ENCODE results near the gene PCDHGB2. TPM values are rescaled to one million over a fixed set of nuclear protein-coding genes. Genes with fewer than 3 reads are reported as not detected.

The PCDHGB2 gene
- total RNA-seq, 1 donor from 2014 or later: 8.3 TPM

DNA sequence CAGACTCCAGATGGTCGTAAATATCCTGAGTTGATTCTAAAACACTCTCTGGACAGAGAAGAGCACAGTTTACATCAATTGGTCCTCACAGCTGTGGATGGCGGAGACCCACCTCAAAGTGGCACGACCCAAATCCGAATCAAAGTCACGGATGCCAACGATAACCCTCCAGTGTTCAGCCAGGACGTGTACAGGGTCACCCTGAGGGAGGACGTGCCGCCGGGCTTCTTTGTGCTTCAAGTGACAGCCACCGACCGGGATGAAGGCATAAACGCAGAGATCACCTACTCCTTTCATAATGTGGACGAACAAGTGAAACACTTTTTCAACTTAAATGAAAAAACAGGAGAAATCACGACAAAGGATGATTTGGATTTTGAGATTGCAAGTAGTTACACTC is 891 bp downstream of the PCDHGB2 start:
- TF ChIP-seq, protein P1, sequence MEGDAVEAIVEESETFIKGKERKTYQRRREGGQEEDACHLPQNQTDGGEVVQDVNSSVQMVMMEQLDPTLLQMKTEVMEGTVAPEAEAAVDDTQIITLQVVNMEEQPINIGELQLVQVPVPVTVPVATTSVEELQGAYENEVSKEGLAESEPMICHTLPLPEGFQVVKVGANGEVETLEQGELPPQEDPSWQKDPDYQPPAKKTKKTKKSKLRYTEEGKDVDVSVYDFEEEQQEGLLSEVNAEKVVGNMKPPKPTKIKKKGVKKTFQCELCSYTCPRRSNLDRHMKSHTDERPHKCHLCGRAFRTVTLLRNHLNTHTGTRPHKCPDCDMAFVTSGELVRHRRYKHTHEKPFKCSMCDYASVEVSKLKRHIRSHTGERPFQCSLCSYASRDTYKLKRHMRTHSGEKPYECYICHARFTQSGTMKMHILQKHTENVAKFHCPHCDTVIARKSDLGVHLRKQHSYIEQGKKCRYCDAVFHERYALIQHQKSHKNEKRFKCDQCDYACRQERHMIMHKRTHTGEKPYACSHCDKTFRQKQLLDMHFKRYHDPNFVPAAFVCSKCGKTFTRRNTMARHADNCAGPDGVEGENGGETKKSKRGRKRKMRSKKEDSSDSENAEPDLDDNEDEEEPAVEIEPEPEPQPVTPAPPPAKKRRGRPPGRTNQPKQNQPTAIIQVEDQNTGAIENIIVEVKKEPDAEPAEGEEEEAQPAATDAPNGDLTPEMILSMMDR (IDR thresholded peaks at IDR 0.05): no peak
- TF ChIP-seq POLR2AphosphoS5 (IDR thresholded peaks at IDR 0.05; ENCODE audit: insufficient read depth in 1 of 2, low read depth in 1 of 2) (no peak), POLR2A (IDR thresholded peaks at IDR 0.05) (no peak)
- no peaks in the 10 kb centered on the region for H3K27me3 ChIP-seq
- H3K4me1 ChIP-seq: no peaks in the 10 kb centered on the region
- intact Hi-C loops (cut with DNase I): no loop called here
- DNase-seq (ENCODE audit: extremely low spot score in 2 of 2): no peak
- peaks cover 67% of the 10 kb centered on the region for H3K9me3 ChIP-seq
- H3K27ac ChIP-seq: no peak overlapping the region
- H3K4me3 ChIP-seq: no peak overlapping the region
- H3K36me3 ChIP-seq: no peaks in the 10 kb centered on the region

DNA sequence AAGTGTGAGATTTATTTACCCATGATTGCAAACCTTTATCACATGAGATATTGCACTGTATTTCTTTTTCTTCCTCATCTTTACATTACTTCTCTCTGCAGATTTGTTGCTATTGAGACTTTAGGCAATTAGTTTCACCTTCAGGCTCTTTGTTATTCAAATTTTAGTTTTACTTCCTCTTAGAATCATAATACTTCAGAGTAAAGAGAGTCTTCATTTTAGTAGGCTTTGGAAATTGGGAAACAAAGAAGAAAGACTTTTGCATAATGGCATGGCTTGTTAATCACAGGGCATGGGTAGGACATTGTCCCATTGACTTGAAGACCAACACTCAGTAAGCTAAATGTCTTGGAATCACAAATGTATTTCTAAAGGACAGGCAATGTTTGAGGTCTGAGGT is 2.9 kb downstream of the PCDHGB2 start:
- TF ChIP-seq, protein P1 (IDR thresholded peaks at IDR 0.05): no peak
- no peak for TF ChIP-seq POLR2AphosphoS5 (IDR thresholded peaks at IDR 0.05; ENCODE audit: insufficient read depth in 1 of 2, low read depth in 1 of 2)
- no peak for TF ChIP-seq POLR2A (IDR thresholded peaks at IDR 0.05)
- Histone ChIP-seq H3K4me3 (no peak overlapping the region), H3K9me3 (peaks cover 68% of the 10 kb centered on the region), H3K27me3 (no peaks in the 10 kb centered on the region), H3K4me1 (no peaks in the 10 kb centered on the region), H3K27ac (no peak overlapping the region), H3K36me3 (no peaks in the 10 kb centered on the region)
- intact Hi-C loops (cut with DNase I): no loop called here
- DNase-seq (ENCODE audit: extremely low spot score in 2 of 2): no peak

DNA sequence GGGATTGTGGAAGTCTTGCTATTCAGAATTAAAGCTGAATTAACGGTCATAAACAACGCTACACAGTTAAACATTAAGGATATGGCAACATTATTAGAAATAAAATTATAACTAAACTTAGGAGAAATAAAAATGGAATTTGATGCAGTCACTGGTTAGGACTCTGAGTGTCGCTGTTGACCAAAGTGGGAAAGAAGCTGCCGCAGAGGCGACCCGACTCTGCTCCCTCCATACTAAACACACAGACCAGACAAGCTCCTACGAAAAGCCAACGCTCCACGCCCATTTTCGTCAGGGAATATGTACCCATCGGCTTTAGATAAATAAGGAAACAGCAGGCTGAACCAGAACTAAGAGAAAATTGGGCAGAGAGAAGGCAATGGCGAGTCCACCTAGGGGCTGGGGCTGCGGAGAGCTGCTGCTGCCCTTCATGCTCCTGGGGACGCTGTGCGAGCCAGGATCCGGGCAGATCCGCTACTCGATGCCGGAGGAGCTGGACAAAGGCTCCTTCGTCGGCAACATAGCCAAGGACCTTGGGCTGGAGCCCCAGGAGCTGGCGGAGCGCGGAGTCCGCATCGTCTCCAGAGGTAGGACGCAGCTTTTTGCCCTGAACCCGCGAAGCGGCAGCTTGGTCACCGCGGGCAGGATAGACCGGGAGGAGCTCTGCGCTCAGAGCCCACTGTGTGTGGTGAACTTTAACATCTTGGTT is 4.3 kb downstream of the PCDHGB2 start, which contains the start of gene PCDHGA5:
TSS of gene PCDHGA5 (plus strand) at position 211 of the 709 bp plus-strand sequence. CDS start at position 380, 169 bp downstream.
- intact Hi-C loops (cut with DNase I): no loop called here
- no peaks in the 10 kb centered on the region for H3K36me3 ChIP-seq
- no peaks in the 10 kb centered on the region for H3K4me1 ChIP-seq
- peak within 1 kb of the TSS in 1 of 2 donors; percentile 1 for H3K4me3 ChIP-seq
- TF ChIP-seq POLR2A (IDR thresholded peaks at IDR 0.05): no peak
- peaks cover 68% of the 10 kb centered on the region for H3K9me3 ChIP-seq
- no peak within 1 kb of the TSS for H3K27ac ChIP-seq
- H3K27me3 ChIP-seq: no peaks in the 10 kb centered on the region
- no peak for DNase-seq (ENCODE audit: extremely low spot score in 2 of 2)

DNA sequence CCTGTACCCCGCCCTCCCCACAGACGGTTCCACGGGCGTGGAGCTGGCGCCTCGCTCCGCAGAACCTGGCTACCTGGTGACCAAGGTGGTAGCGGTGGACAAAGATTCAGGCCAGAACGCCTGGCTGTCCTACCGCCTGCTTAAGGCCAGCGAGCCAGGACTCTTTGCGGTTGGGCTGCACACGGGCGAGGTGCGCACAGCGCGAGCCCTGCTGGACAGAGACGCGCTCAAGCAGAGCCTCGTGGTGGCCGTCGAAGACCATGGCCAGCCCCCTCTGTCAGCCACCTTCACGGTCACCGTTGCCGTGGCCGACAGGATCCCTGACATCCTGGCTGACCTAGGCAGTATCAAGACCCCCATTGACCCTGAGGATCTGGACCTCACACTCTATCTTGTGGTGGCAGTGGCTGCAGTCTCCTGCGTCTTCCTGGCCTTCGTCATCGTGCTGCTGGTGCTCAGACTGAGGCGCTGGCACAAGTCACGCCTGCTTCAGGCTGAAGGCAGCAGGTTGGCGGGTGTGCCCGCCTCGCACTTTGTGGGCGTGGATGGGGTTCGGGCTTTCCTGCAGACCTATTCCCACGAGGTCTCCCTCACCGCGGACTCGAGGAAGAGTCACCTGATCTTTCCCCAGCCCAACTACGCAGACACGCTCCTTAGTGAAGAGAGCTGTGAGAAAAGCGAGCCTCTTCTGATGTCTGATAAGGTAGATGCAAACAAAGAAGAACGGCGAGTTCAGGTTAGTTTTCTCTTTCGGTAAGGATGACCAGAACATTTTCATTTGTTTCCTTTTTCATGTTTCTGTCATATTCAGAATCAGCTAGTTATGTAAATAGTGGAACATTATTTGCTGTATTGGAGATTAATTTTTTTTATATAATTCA is 6.5 kb downstream of the PCDHGB2 start:
- no peak for DNase-seq (ENCODE audit: extremely low spot score in 2 of 2)
- no peak overlapping the region for H3K27ac ChIP-seq
- H3K36me3 ChIP-seq: peaks cover 0 to 8% of the 10 kb centered on the region in 2 donors
- intact Hi-C loops (cut with DNase I): no loop called here
- TF ChIP-seq POLR2AphosphoS5 (IDR thresholded peaks at IDR 0.05; ENCODE audit: insufficient read depth in 1 of 2, low read depth in 1 of 2) (no peak), POLR2A (IDR thresholded peaks at IDR 0.05) (no peak)
- TF ChIP-seq, protein P1 (IDR thresholded peaks at IDR 0.05): no peak
- H3K9me3 ChIP-seq: peaks cover 74% of the 10 kb centered on the region
- no peaks in the 10 kb centered on the region for H3K27me3 ChIP-seq
- no peaks in the 10 kb centered on the region for H3K4me1 ChIP-seq
- no peak overlapping the region for H3K4me3 ChIP-seq

DNA sequence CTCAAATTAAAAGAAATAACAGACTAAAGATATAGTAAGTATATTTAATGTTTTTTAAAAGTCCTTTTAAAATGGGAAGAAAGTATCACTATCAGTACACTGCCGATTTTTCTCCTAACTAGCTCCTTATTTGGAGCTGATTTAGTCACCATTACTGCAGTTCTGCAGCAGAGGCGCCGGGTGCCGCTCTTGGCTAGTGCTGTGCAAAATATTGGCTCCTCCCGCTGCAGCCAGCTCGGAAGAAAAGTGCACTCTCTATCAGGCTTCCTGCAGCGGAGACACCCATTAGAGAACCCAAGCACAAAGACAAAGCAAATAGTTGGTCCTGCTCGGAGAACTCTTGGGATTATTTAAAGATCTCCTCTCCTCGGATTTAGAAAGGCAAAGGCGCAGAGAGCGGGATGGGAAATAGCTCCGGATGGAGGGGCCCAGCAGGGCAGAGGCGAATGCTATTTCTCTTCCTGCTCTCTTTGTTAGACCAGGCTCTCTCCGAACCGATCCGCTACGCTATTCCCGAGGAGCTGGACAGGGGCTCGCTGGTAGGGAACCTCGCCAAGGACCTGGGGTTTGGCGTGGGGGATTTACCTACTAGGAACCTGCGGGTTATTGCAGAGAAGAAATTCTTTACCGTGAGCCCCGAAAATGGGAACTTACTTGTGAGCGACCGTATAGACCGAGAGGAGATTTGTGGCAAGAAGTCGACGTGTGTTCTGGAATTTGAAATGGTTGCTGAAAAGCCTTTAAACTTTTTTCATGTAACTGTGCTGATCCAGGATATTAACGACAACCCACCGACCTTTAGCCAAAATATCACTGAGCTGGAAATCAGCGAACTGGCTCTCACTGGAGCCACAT is 10.4 kb downstream of the PCDHGB2 start, which contains the start of gene PCDHGB3:
TSS of gene PCDHGB3 (plus strand) at position 249 of the 855 bp plus-strand sequence. CDS start at position 402, 153 bp downstream.
- peak within 1 kb of the TSS; percentile 7 to 9 for H3K4me3 ChIP-seq
- peaks cover 87% of the 10 kb centered on the region for H3K9me3 ChIP-seq
- H3K27me3 ChIP-seq: no peaks in the 10 kb centered on the region
- intact Hi-C loops (cut with DNase I): no loop called here
- no peak within 1 kb of the TSS for H3K27ac ChIP-seq
- DNase-seq (ENCODE audit: extremely low spot score in 2 of 2): no peak
- H3K4me1 ChIP-seq: no peaks in the 10 kb centered on the region
- H3K36me3 ChIP-seq: peaks cover 0 to 15% of the 10 kb centered on the region in 2 donors
- TF ChIP-seq POLR2AphosphoS5 (IDR thresholded peaks at IDR 0.05; ENCODE audit: insufficient read depth in 1 of 2, low read depth in 1 of 2) (no peak), POLR2A (IDR thresholded peaks at IDR 0.05) (no peak)
- TF ChIP-seq, protein P1 (IDR thresholded peaks at IDR 0.05): no peak
